ENCODE results near the gene LCN1. TPM values are rescaled to one million over a fixed set of nuclear protein-coding genes. Genes with fewer than 3 reads are reported as not detected.

The LCN1 gene
- total RNA-seq, 1 experiment from 2014 or later = not detected

DNA sequence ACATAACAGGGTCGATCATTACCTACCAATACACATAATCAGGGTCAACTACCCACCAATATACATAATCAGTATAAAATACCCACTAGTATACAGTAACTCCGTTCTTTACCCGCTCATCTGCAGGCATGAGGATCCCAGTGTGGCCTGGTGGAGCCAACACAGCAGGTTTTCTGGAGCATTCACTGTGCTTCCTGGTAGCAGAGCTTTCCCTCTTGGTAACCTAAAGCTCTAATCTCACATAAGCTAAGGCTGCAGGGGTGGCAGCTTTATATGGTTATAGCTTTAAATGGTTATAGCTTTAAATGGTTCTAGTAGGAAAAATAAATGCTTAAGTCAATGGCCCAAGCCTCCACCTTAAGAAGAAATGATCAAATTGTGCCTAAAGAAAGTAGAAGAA is 11.9 kb downstream of the LCN1 start:
- no peak overlapping the region for H3K4me2 ChIP-seq (ENCODE audit: insufficient read depth, insufficient read length, low read length)
- H3K9ac ChIP-seq (ENCODE audit: extremely low read depth, insufficient read length, low read length) = no peak overlapping the region
- H2BK5ac ChIP-seq (ENCODE audit: insufficient read length, low read length) = no peak overlapping the region
- H3K4me3 Mint-ChIP-seq = no peak overlapping the region
- no peaks in the 10 kb centered on the region for H3K9me3 ChIP-seq (ENCODE audit: control insufficient read depth, low read depth, low read length)
- no peaks in the 10 kb centered on the region for H4K20me1 ChIP-seq (ENCODE audit: control insufficient read depth, insufficient read depth, insufficient read length)
- H4K5ac ChIP-seq (ENCODE audit: insufficient read length, low read depth, low read length) = no peak overlapping the region
- no peak overlapping the region for H3K18ac ChIP-seq (ENCODE audit: insufficient read length, low read depth, low read length)
- no peaks in the 10 kb centered on the region for H3K23me2 ChIP-seq (ENCODE audit: insufficient read length, low read depth, low read length, poor library complexity, severe bottlenecking)
- no peak overlapping the region for H2BK12ac ChIP-seq (ENCODE audit: insufficient read length, low read depth, low read length)
- no peak overlapping the region for H3K14ac ChIP-seq (ENCODE audit: insufficient read depth, low read length)
- H2BK15ac ChIP-seq (ENCODE audit: low read depth, low read length) = no peak overlapping the region
- no peak overlapping the region for H2BK120ac ChIP-seq (ENCODE audit: low read depth, low read length, poor library complexity, severe bottlenecking)
- H3K27me3 ChIP-seq (ENCODE audit: insufficient read depth, low read length) = no peaks in the 10 kb centered on the region
- no peak overlapping the region for H3K27ac ChIP-seq (ENCODE audit: insufficient read length, low read depth, low read length)
- H2AK5ac ChIP-seq (ENCODE audit: insufficient read length, low read length) = no peak overlapping the region
- WGBS (ENCODE audit: extremely low coverage, insufficient read length, low lambda C conversion rate) = no CpG with 5 or more reads among the region's 3 CpGs
- no peak overlapping the region for H2BK20ac ChIP-seq (ENCODE audit: low read depth, low read length, poor library complexity, severe bottlenecking)
- H3K4me1 Mint-ChIP-seq = peaks cover 9 to 11% of the 10 kb centered on the region in 2 experiments
- H3K23ac ChIP-seq (ENCODE audit: insufficient read length, low read depth, low read length) = no peak overlapping the region
- H4K91ac ChIP-seq (ENCODE audit: insufficient read length, low read depth, low read length) = no peak overlapping the region
- H3K4ac ChIP-seq (ENCODE audit: low read depth, low read length) = no peak overlapping the region
- no peaks in the 10 kb centered on the region for H3K36me3 Mint-ChIP-seq (ENCODE audit: insufficient read depth in 1 of 3, low read depth in 3 of 3)
- H2AFZ ChIP-seq (ENCODE audit: low read length) = no peak overlapping the region
- TF ChIP-seq, protein P1, sequence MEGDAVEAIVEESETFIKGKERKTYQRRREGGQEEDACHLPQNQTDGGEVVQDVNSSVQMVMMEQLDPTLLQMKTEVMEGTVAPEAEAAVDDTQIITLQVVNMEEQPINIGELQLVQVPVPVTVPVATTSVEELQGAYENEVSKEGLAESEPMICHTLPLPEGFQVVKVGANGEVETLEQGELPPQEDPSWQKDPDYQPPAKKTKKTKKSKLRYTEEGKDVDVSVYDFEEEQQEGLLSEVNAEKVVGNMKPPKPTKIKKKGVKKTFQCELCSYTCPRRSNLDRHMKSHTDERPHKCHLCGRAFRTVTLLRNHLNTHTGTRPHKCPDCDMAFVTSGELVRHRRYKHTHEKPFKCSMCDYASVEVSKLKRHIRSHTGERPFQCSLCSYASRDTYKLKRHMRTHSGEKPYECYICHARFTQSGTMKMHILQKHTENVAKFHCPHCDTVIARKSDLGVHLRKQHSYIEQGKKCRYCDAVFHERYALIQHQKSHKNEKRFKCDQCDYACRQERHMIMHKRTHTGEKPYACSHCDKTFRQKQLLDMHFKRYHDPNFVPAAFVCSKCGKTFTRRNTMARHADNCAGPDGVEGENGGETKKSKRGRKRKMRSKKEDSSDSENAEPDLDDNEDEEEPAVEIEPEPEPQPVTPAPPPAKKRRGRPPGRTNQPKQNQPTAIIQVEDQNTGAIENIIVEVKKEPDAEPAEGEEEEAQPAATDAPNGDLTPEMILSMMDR (conservative IDR thresholded peaks at IDR 0.05) = no peak
- H4K8ac ChIP-seq (replicated peaks; ENCODE audit: insufficient read length, low read depth, low read length) = no peak overlapping the region
- H3K4me1 ChIP-seq (ENCODE audit: insufficient read depth, low read length) = no peaks in the 10 kb centered on the region; the same call in 1 of the 2 replicates
- H3T11ph ChIP-seq (ENCODE audit: low read length) = no peak overlapping the region
- H3K79me1 ChIP-seq (ENCODE audit: insufficient read depth, low read depth, low read length, poor library complexity, severe bottlenecking) = no peaks in the 10 kb centered on the region
- no peak overlapping the region for H3K56ac ChIP-seq (ENCODE audit: insufficient read length, low read depth, low read length)
- H3K79me2 ChIP-seq (ENCODE audit: insufficient read depth, low read length) = no peaks in the 10 kb centered on the region
- no peak for DNase-seq
- H3K9me3 Mint-ChIP-seq = no peaks in the 10 kb centered on the region
- no peak overlapping the region for H3K27ac Mint-ChIP-seq
- peaks cover 13% of the 10 kb centered on the region for H3K27me3 Mint-ChIP-seq (ENCODE audit: low read depth)
